B cell (primary cell): ENCODE measurements around the gene ARHGAP25. TPM values are rescaled to one million over a fixed set of nuclear protein-coding genes. Genes with fewer than 3 reads are reported as not detected.
A peak's percentile ranks its signal among the peaks of the same experiment; 100 is the strongest.

ENCODE experiments used
- ATAC-seq: fragments of 200-7000 bp; cut with Tn5 transposase; one replicate; pipeline ENCODE4 v1.10.0; 2021; ENCODE audit warnings: low read depth, mild to moderate bottlenecking, moderate number of reproducible peaks, moderate library complexity
- CTCF ChIA-PET: fragments of 350-600 bp; sonication (Branson Sonifier 250); formaldehyde crosslinking; loops from one replicate; lab custom pipeline; 2021; ENCODE audit warnings: antibody characterized with exemption, inconsistent platforms; lab: Charles Lee
- POLR2A ChIA-PET: fragments of 350-600 bp; sonication (Branson Sonifier 250); formaldehyde crosslinking; loops from one replicate; lab custom pipeline; 2021; ENCODE audit warnings: antibody characterized with exemption; lab: Charles Lee
- DNase-seq: peaks from one replicate; pipeline ENCODE4 v3.0.0; 2013
- H2AFZ ChIP-seq: 2 replicates; pipeline ENCODE4 v1.6.1; 2012; ENCODE audit warnings: mild to moderate bottlenecking, low read depth, low read length; ENCODE audit not compliant: insufficient read depth, poor library complexity, severe bottlenecking
- H3K27ac ChIP-seq, 2 donors: 1 replicate in 1 of 2; 2 replicates in 1 of 2; pipeline ENCODE4 v1.5.1; 2012 to 2013; ENCODE audit warnings: low read length in 2 of 2, mild to moderate bottlenecking in 2 of 2, moderate library complexity in 1 of 2
- H3K27me3 ChIP-seq, 4 experiments: fragments of 200-600 bp in 1 of 4; sonication (generic) in 1 of 4; replicated peaks in 1 of 4; 1 replicate in 2 of 4; 2 replicates in 2 of 4; pipeline versions ENCODE4 v1.6.1 to v1.7.0; 2013 to 2016; ENCODE audit warnings: low read length in 3 of 4, mild to moderate bottlenecking in 2 of 4, mixed read lengths in 1 of 4, moderate library complexity in 1 of 4; ENCODE audit not compliant: insufficient read depth in 4 of 4, control insufficient read depth in 3 of 4; ENCODE audit errors: control extremely low read depth in 1 of 4
- H3K36me3 ChIP-seq, 2 experiments: replicated peaks in 1 of 2; 1 replicate in 1 of 2; 2 replicates in 1 of 2; pipeline versions ENCODE4 v1.6.1 to v1.7.1; 2013; ENCODE audit warnings: low read length in 1 of 2; ENCODE audit not compliant: insufficient read depth in 2 of 2, control insufficient read depth in 1 of 2; ENCODE audit errors: control extremely low read depth in 1 of 2, extremely low read depth in 1 of 2
- H3K4me1 ChIP-seq, 2 donors: fragments of 200-600 bp in 1 of 2; sonication (generic) in 1 of 2; 1 replicate in 1 of 2; 2 replicates in 1 of 2; pipeline versions ENCODE4 v1.5.1 to v1.6.1; 2013 to 2017; ENCODE audit warnings: low read length in 2 of 2; ENCODE audit not compliant: control insufficient read depth in 2 of 2, insufficient read depth in 2 of 2
- H3K4me2 ChIP-seq: replicated peaks from 2 replicates; pipeline ENCODE3; 2012; ENCODE audit warnings: mild to moderate bottlenecking, low read depth, low read length; ENCODE audit not compliant: poor library complexity, severe bottlenecking
- H3K4me3 ChIP-seq, 5 experiments: fragments of 200-600 bp in 1 of 5; sonication (generic) in 1 of 5; 1 replicate in 3 of 5; 2 replicates in 2 of 5; pipeline versions ENCODE4 v1.5.1 to v1.7.0; 2011 to 2016; ENCODE audit warnings: low read length in 4 of 5, mild to moderate bottlenecking in 4 of 5, low read depth in 2 of 5, control low read depth in 1 of 5, moderate library complexity in 1 of 5; ENCODE audit not compliant: insufficient read depth in 1 of 5; ENCODE audit errors: control extremely low read depth in 1 of 5, extremely low read depth in 1 of 5
- H3K79me2 ChIP-seq: fragments of 200-600 bp; sonication (generic); one replicate; pipeline ENCODE4 v1.6.0; 2016; ENCODE audit warnings: low read length; ENCODE audit not compliant: control insufficient read depth, insufficient read depth
- H3K9ac ChIP-seq: fragments of 200-600 bp; sonication (generic); 2 replicates; pipeline ENCODE4 v1.6.1; 2017; ENCODE audit warnings: mild to moderate bottlenecking, low read length, moderate library complexity
- H3K9me3 ChIP-seq, 3 donors: one replicate each; pipeline versions ENCODE4 v1.6.1 to v1.7.1; 2013; ENCODE audit warnings: low read length in 2 of 3; ENCODE audit not compliant: control insufficient read depth in 2 of 3, insufficient read depth in 1 of 3; ENCODE audit errors: control extremely low read depth in 1 of 3
- H4K20me1 ChIP-seq: 2 replicates; pipeline ENCODE4 v1.6.0; 2012; ENCODE audit warnings: mild to moderate bottlenecking, low read length; ENCODE audit not compliant: insufficient read depth, control insufficient read depth, poor library complexity, severe bottlenecking
- H3K27ac Mint-ChIP-seq: one replicate; pipeline ENCODE4 v1.8.0; 2021; ENCODE audit warnings: mixed read lengths
- H3K27me3 Mint-ChIP-seq: one replicate; pipeline ENCODE4 v1.8.0; 2021; ENCODE audit warnings: mixed read lengths
- H3K4me1 Mint-ChIP-seq: one replicate; pipeline ENCODE4 v1.8.0; 2021; ENCODE audit warnings: mixed read lengths
- H3K4me3 Mint-ChIP-seq: one replicate; pipeline ENCODE4 v1.8.0; 2021; ENCODE audit warnings: mixed read lengths
- H3K9me3 Mint-ChIP-seq: one replicate; pipeline ENCODE4 v1.8.0; 2022; ENCODE audit warnings: mixed read lengths; ENCODE audit not compliant: insufficient read depth
- CTCF ChIP-seq: fragments of 200-600 bp; IDR thresholded peaks from one replicate; pipeline ENCODE4 v1.8.0; 2022; ENCODE audit warnings: antibody characterized with exemption, mild to moderate bottlenecking
- EZH2 ChIP-seq: IDR thresholded peaks from 2 replicates; pipeline ENCODE4 v1.6.1; 2012; ENCODE audit warnings: borderline replicate concordance, low read depth, mild to moderate bottlenecking, moderate library complexity, low read length; ENCODE audit not compliant: insufficient read depth, poor library complexity, severe bottlenecking
- WGBS: methylation state at CpG from one replicate; pipeline ENCODE4 v1.1.5; 2013; ENCODE audit warnings: missing lambda C conversion rate; ENCODE audit not compliant: insufficient coverage; 5-methylcytosine and 5-hydroxymethylcytosine counted together
- intact Hi-C: fragments of 100-400 bp; cut with micrococcal nuclease; formaldehyde crosslinking; loops from one replicate; pipeline ENCODE4 v1.10.0; 2022
- polyA plus RNA-seq: library from polyadenylated mRNA; depleted of rRNA; stranded (reverse); fragments of >200 nt; gene quantifications from 2 replicates; pipeline ENCODE4 v1.2.3, GENCODE V29; 2012
- total RNA-seq, 2 donors: library from RNA; stranded (reverse); fragments of 120-200 nt in 1 of 2; gene quantifications; 1 replicate in 1 of 2; 2 replicates in 1 of 2; pipeline versions ENCODE4 v1.2.3 to v1.2.4, GENCODE V29; 2013 to 2022

The ARHGAP25 gene
- total and polyA plus RNA-seq, 2 donors (not counting 1 experiment from before 2014, with no cell fraction given), result 97.9 to 207 TPM

DNA sequence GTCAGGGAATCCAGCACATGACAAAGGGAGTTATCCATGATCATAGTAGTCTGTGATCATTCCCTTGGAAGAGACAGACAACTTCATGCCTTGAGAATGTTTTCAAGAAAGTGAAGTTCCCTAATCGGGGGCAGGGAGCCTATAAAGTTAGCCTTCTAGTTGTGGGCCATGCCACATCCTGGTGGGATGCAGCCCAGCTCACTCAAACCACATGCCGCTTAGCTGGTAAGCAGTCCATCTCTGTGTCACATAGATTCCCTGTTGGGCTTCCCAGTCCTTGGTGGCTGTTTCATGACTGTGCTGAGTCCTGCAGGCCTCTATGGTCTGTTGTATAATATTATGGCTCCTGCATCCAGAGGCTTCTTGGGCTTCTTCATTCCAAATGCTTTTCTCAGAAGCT is 11.4 kb upstream of the ARHGAP25 start:
- Histone ChIP-seq H3K4me3 (no peak overlapping the region), H3K27ac (no peak overlapping the region), H3K9ac (no peak overlapping the region), H2AFZ (no peak overlapping the region), H3K9me3 (no peaks in the 10 kb centered on the region), H3K36me3 (no peaks in the 10 kb centered on the region), H3K4me1 (peaks cover 53 to 70% of the 10 kb centered on the region in 2 donors), H3K79me2 (peaks cover 6% of the 10 kb centered on the region), H4K20me1 (no peaks in the 10 kb centered on the region), H3K4me2 (no peak overlapping the region), H3K27me3 (no peaks in the 10 kb centered on the region)
- DNase-seq (no peak), ATAC-seq (no peak)
- TF ChIP-seq EZH2 (no peak), CTCF (no peak)
- ChIA-PET POLR2A (interaction anchor here (0.7 to 1.2 kb wide), 2 partner anchors 21 to 48 kb away, joined by 3 to 4 read pairs; no protein-coding TSS in a partner anchor), CTCF (interaction anchor here (1.1 to 7.4 kb wide), 7 partner anchors 11 to 202 kb away, joined by 3 to 68 read pairs (median 5); partner anchors contain the start of gene ARHGAP25)
- WGBS, result 66% methylated on average over 2 of the region's 2 CpGs
- H3K4me3 Mint-ChIP-seq, result no peak overlapping the region
- intact Hi-C loops, result no loop called here
- no peaks in the 10 kb centered on the region for H3K9me3 Mint-ChIP-seq
- peaks cover 72% of the 10 kb centered on the region for H3K4me1 Mint-ChIP-seq
- H3K27me3 Mint-ChIP-seq, result no peaks in the 10 kb centered on the region
- H3K27ac Mint-ChIP-seq, result peak overlapping the region; percentile 50

DNA sequence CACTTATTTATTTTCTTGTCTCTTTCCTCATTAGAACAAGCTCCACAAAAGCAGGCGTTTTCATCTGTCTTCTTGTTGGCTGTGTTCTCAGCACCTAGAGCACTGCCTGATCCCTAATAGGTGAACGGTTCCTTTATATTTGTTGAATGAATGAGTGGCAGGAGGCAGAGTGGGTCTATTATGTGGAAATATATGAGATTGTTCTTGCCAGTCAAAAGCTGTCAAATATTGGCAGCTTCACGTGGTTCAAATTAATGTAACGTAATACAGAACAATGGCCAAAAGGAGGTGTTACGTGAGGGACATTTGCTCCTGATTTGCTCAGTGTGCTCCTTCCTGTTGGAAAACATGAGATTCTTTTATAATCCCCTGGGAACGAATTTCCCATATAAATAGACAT is 8.5 kb upstream of the ARHGAP25 start:
- H3K4me1 Mint-ChIP-seq, result peaks cover 61% of the 10 kb centered on the region
- no peaks in the 10 kb centered on the region for H3K27me3 Mint-ChIP-seq
- H3K4me3 Mint-ChIP-seq, result no peak overlapping the region
- TF ChIP-seq EZH2 (no peak), CTCF (no peak)
- H3K79me2 ChIP-seq, result peaks cover 6% of the 10 kb centered on the region
- H3K27ac ChIP-seq, result no peak overlapping the region
- H3K9me3 ChIP-seq, result no peaks in the 10 kb centered on the region
- no peaks in the 10 kb centered on the region for H3K9me3 Mint-ChIP-seq
- H3K36me3 ChIP-seq, result no peaks in the 10 kb centered on the region
- DNase-seq, result no peak
- ATAC-seq, result no peak
- no peak overlapping the region for H3K27ac Mint-ChIP-seq
- no peak overlapping the region for H2AFZ ChIP-seq
- POLR2A ChIA-PET, result no interaction called here
- H3K4me2 ChIP-seq, result peak overlapping the region; percentile 57
- intact Hi-C loops, result loop anchor here (2.0 to 5.0 kb wide), 2 partner anchors 34 to 63 kb away; no protein-coding TSS in a partner anchor
- CTCF ChIA-PET, result interaction anchor here (3.1 kb wide), 2 partner anchors 10 to 17 kb away, joined by 9 to 12 read pairs; no protein-coding TSS in a partner anchor
- 79% methylated on average over 3 of the region's 6 CpGs for WGBS
- H3K4me1 ChIP-seq, result peaks cover 37 to 54% of the 10 kb centered on the region in 2 donors
- H3K27me3 ChIP-seq, result no peaks in the 10 kb centered on the region
- H3K9ac ChIP-seq, result no peak overlapping the region
- no peak overlapping the region for H3K4me3 ChIP-seq
- H4K20me1 ChIP-seq, result no peaks in the 10 kb centered on the region
